DND-41 (cell line): Measurements from ENCODE around the gene ZNF564.

Source experiments
- CTCF ChIP-seq: IDR thresholded peaks from 2 replicates; pipeline ENCODE4 v1.5.1; 2012; ENCODE audit warnings: borderline replicate concordance, low read length, moderate library complexity, mild to moderate bottlenecking; ENCODE audit not compliant: poor library complexity, severe bottlenecking; ENCODE audit errors: extremely low read depth
- EZH2 ChIP-seq: IDR thresholded peaks from 3 replicates; pipeline ENCODE4 v1.6.1; 2012; ENCODE audit warnings: borderline replicate concordance, low read depth, mild to moderate bottlenecking, moderate library complexity, low read length, inconsistent platforms; ENCODE audit not compliant: severe bottlenecking

GRCh38 chr19:12544401-12544876 lies 6.8 kb downstream of the ZNF564 start:
- TF ChIP-seq CTCF = no peak
- TF ChIP-seq EZH2 = no peak
